DND-41 (cell line): ENCODE results near the gene SLC45A1.
A peak's percentile ranks its signal among the peaks of the same experiment; 100 is the strongest.
"Not testable (repeated sequence)": the region's sequence is repeated elsewhere in the genome, so short reads cannot be mapped to it uniquely, and the experiment has no call there.

ENCODE experiments used
- ATAC-seq: fragments of 200-7000 bp; cut with Tn5 transposase; 3 replicates; pipeline ENCODE4 v1.9.1; 2021; ENCODE audit warnings: low read depth; ENCODE audit not compliant: insufficient read depth
- DNase-seq: peaks from one replicate; pipeline ENCODE4 v3.0.0-alpha.2; 2020
- H2AFZ ChIP-seq: 2 replicates; pipeline ENCODE4 v1.6.0; 2012; ENCODE audit warnings: low read depth, low read length
- H3K27ac ChIP-seq: 2 replicates; pipeline ENCODE4 v1.5.1; 2012; ENCODE audit warnings: low read length, inconsistent platforms
- H3K27me3 ChIP-seq: fragments of 200-600 bp; sonication (generic); 2 replicates; pipeline ENCODE4 v1.6.0; 2012; ENCODE audit warnings: low read length, mild to moderate bottlenecking, inconsistent platforms; ENCODE audit not compliant: insufficient read depth, poor library complexity
- H3K36me3 ChIP-seq: 2 replicates; pipeline ENCODE4 v1.5.1; 2012; ENCODE audit warnings: low read length, inconsistent platforms; ENCODE audit not compliant: insufficient read depth
- H3K4me1 ChIP-seq: 2 replicates; pipeline ENCODE4 v1.5.1; 2012; ENCODE audit warnings: mild to moderate bottlenecking, low read length; ENCODE audit not compliant: insufficient read depth
- H3K4me2 ChIP-seq: 2 replicates; pipeline ENCODE4 v1.6.0; 2012; ENCODE audit warnings: mild to moderate bottlenecking, moderate library complexity, low read length, inconsistent platforms; ENCODE audit not compliant: insufficient read depth
- H3K4me3 ChIP-seq, 2 experiments: fragments of 200-600 bp in 1 of 2; shearing (Covaris generic) in 1 of 2; 2 replicates each; pipeline ENCODE4 v1.5.1; 2012 to 2016; ENCODE audit warnings: inconsistent platforms in 2 of 2, low read length in 2 of 2, mild to moderate bottlenecking in 2 of 2, low read depth in 1 of 2, moderate library complexity in 1 of 2
- H3K79me2 ChIP-seq: 2 replicates; pipeline ENCODE4 v1.6.0; 2012; ENCODE audit warnings: low read length, inconsistent platforms; ENCODE audit not compliant: insufficient read depth
- H3K9ac ChIP-seq: 2 replicates; pipeline ENCODE4 v1.6.0; 2012; ENCODE audit warnings: low read depth, mild to moderate bottlenecking, inconsistent platforms, low read length, moderate library complexity
- H3K9me3 ChIP-seq: 2 replicates; pipeline ENCODE4 v1.5.1; 2012; ENCODE audit warnings: low read length, moderate library complexity, mild to moderate bottlenecking, inconsistent platforms; ENCODE audit not compliant: insufficient read depth, severe bottlenecking
- H4K20me1 ChIP-seq: 2 replicates; pipeline ENCODE4 v1.6.0; 2012; ENCODE audit warnings: low read length; ENCODE audit not compliant: insufficient read depth
- CTCF ChIP-seq: IDR thresholded peaks from 2 replicates; pipeline ENCODE4 v1.5.1; 2012; ENCODE audit warnings: borderline replicate concordance, low read length, moderate library complexity, mild to moderate bottlenecking; ENCODE audit not compliant: poor library complexity, severe bottlenecking; ENCODE audit errors: extremely low read depth
- EZH2 ChIP-seq: IDR thresholded peaks from 3 replicates; pipeline ENCODE4 v1.6.1; 2012; ENCODE audit warnings: borderline replicate concordance, low read depth, mild to moderate bottlenecking, moderate library complexity, low read length, inconsistent platforms; ENCODE audit not compliant: severe bottlenecking

SLC45A1 gene

DNA sequence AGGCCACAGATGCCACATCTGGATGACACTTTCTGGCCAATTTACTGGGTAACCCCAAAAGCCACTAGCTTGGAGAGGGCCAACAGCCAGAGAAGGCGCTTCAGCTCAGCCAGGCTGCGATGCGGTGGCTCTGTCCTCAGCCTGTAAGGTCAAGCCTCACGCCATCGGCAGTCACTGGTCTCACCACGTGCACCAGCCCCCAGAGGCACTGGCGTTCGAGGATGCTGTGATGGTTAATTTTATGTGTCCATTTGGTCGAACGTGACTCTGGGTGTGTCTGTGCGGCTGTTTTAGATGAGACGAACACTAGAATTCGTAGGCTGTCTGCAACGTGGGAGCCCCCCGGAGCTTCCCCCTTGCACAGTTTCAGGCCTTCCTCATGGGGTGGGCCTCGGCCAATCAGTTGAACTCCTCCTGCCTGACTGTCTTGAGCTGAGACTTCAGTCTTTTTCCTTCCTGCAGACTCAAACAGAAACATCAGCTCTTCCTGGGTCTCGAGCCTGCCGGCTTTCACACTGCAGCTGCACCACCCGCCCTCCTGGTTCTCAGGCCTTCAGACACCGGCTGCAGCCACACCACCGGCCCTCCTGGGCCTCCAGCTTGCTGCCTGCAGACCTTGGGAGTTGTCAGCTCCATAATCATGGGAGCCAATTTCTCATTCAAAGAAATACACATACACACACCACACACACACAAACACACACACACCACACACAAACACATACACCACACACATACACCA is 41.6 kb upstream of the SLC45A1 start:
- no peak overlapping the region for H3K9ac ChIP-seq
- H3K9me3 ChIP-seq = no peaks in the 10 kb centered on the region
- peak; percentile 35 for ATAC-seq
- no peaks in the 10 kb centered on the region for H3K79me2 ChIP-seq
- H3K4me1 ChIP-seq = no peaks in the 10 kb centered on the region
- H3K4me3 ChIP-seq = no peak overlapping the region
- no peak overlapping the region for H2AFZ ChIP-seq
- no peak for DNase-seq
- peaks cover 2% of the 10 kb centered on the region; the same call in 1 of the 2 replicates for H4K20me1 ChIP-seq
- H3K27ac ChIP-seq = no peak overlapping the region
- no peak overlapping the region for H3K4me2 ChIP-seq
- H3K27me3 ChIP-seq = no peaks in the 10 kb centered on the region
- TF ChIP-seq EZH2 (no peak), CTCF (no peak)
- no peaks in the 10 kb centered on the region for H3K36me3 ChIP-seq

DNA sequence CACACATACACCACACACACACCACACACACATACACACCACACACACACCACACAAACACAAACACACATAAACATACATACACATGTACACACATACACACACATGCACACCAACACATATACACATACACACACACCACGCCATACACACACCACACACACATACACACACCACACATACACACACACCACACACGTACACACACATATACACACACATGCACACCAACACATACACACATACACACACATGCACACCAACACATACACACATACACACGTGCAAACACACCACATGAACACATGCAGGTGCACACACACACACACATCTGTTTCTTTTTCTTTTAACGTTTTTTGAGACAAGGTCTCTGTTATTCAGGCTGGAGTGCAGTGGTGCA is 41.0 kb upstream of the SLC45A1 start:
- ATAC-seq = no peak
- no peaks in the 10 kb centered on the region for H3K79me2 ChIP-seq
- H3K9me3 ChIP-seq = no peaks in the 10 kb centered on the region
- no peak overlapping the region for H3K9ac ChIP-seq
- TF ChIP-seq EZH2 (no peak), CTCF (no peak)
- DNase-seq = no peak
- no peak overlapping the region for H3K4me2 ChIP-seq
- H3K27me3 ChIP-seq = peaks cover under 1% of the 10 kb centered on the region
- H3K4me1 ChIP-seq = no peaks in the 10 kb centered on the region
- H2AFZ ChIP-seq = no peak overlapping the region
- H3K36me3 ChIP-seq = no peaks in the 10 kb centered on the region
- no peak overlapping the region for H3K27ac ChIP-seq
- peaks cover 2% of the 10 kb centered on the region; the same call in 1 of the 2 replicates for H4K20me1 ChIP-seq
- no peak overlapping the region for H3K4me3 ChIP-seq

DNA sequence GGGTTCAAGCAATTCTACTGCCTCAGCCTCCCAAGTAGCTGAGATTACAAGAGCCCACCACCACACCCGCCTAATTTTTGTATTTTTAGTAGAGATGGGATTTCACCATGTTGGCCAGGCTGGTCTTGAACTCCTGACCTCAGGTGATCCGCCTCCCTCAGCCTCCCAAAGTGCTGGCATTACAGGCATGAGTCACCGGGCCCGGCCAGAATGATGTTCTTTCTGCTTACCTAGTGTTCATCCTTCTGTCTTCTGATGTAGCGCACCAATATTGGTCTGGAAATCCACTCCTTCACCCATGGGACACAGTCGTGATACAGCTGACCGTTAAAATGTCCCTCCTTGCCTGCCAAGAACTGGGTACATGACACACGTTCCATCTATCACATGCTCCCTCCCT is 39.2 kb upstream of the SLC45A1 start:
- ATAC-seq, H4K20me1 ChIP-seq, H3K27me3 ChIP-seq, H3K36me3 ChIP-seq, H3K79me2 ChIP-seq, H3K27ac ChIP-seq, H3K4me3 ChIP-seq, H3K9me3 ChIP-seq, H3K4me2 ChIP-seq, DNase-seq, H3K9ac ChIP-seq, H3K4me1 ChIP-seq, H2AFZ ChIP-seq: not testable (repeated sequence)

- H3K9ac ChIP-seq = no peak overlapping the region
- H3K36me3 ChIP-seq = no peaks in the 10 kb centered on the region
- no peaks in the 10 kb centered on the region for H3K9me3 ChIP-seq
- TF ChIP-seq EZH2 (no peak), CTCF (no peak)
- DNase-seq = no peak
- H3K4me1 ChIP-seq = no peaks in the 10 kb centered on the region
- H3K4me2 ChIP-seq = no peak overlapping the region
- H3K4me3 ChIP-seq = no peak overlapping the region
- peaks cover 8% of the 10 kb centered on the region for H3K27me3 ChIP-seq
- no peaks in the 10 kb centered on the region; the same call in 1 of the 2 replicates for H4K20me1 ChIP-seq
- no peaks in the 10 kb centered on the region for H3K79me2 ChIP-seq
- H2AFZ ChIP-seq = no peak overlapping the region
- no peak overlapping the region for H3K27ac ChIP-seq
- ATAC-seq = no peak
These were observed 35.9 kb upstream of the SLC45A1 start for GRCh38 chr1:8281843-8282509.
